Fibroblast of the conjunctiva (primary cell): ENCODE data around the gene MTRF1L.
"Not testable (repeated sequence)": the region's sequence is repeated elsewhere in the genome, so short reads cannot be mapped to it uniquely, and the experiment has no call there.

Experiments used
- DNase-seq: peaks from one replicate; pipeline ENCODE4 v3.0.0-alpha.2; 2010; ENCODE audit warnings: low read depth

Gene MTRF1L

GRCh38 chr6:153001767-153002612 is 519 bp downstream of the MTRF1L start:
- DNase-seq, result no peak

GRCh38 chr6:153000790-153001189 is 1.7 kb downstream of the MTRF1L start:
- not testable (repeated sequence) for DNase-seq

DNA sequence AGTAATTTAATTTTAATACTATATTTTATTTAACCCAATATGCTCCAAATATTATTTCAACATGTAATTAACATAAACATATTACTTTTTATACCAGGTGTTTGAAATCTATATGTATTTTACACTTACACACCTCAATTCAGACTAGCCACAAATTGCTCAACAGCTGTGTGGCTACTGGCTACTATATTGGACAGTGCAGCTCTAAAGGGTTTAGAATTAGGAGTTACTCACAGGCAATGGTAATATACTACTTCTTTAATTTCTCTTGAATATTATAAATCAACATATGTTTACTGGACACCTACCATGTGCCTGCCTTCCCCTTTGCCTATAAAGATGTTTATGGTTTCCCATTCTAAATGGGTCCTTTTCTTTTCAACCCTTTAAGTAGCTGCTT is 2.3 kb downstream of the MTRF1L start:
- no peak for DNase-seq

GRCh38 chr6:152999538-152999937 is 3.0 kb downstream of the MTRF1L start:
- not testable (repeated sequence) for DNase-seq

DNA sequence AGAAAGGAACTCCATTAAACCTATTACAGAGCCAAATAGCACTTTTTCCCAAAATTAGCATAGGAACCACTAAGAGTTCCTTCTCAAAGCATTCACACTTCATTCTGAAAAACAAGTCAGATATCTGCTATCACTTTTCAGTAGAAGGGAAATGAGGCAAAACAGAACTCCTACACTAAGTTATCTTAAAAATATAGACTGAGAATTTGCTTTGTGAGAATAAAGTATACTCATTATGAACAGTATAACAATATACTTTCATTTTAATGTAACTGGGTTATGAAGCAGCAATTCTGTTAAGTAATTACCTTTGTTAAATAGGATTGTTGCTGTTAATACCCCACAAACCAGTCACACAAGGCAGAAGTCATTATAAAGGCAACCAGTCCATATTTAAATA is 8.7 kb downstream of the MTRF1L start:
- no peak for DNase-seq

DNA sequence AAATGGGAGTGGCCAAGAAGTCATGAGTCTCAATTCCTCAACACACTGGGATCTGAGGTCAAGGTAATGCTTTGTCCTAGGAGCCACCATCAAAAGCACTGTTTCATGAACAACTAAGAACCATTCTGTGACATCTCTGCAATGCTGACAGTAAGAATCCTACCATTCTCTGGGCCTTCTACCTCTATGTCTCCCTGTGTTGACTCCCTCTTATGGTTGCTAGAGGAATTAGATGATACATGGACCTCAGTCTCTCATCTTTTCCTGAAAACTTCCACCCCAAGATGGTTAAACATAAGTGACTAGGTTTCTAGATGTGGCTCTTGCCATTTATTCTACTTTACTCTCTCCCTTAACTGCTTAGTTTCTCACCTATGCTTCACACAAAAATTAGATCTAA is 9.1 kb downstream of the MTRF1L start:
- DNase-seq, result no peak

DNA sequence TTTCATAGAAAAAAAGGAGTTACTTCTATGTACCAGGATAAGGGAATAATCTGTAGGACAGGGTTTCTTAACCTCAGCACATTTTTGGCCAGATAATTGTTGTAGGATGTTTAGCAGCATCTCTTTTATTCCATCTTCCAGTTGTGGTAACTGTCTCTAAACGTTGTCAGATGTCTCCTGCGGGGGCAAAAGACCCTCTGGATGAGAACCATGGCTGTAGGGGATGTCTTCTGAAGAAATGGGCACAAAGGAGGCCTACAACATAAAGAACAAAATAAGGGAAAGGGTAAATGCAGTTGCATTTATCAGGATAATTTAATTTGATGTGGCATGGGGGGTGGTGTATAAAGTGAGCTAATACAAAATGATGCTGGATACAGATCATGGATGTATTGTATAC is 15.5 kb downstream of the MTRF1L start:
- no peak for DNase-seq

DNA sequence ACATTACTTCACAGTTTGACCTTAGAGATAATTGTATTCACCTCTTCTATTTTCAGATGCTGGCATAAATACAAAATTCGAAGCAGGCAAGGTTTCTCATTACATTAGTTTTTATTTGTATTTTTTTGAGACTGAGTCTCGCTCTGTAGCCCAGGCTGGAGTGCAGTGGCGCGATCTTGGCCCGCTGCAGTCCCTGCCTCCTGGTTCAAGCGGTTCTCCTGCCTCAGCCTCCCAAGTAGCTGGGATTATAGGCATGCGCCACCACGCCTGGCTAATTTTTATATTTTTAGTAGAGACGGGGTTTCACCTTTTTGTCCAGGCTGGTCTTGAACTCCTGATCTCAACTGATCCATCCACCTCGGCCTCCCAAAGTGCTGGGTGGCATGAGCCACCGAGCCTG is 17.2 kb downstream of the MTRF1L start:
- DNase-seq, result not testable (repeated sequence)

- no peak for DNase-seq
Measured at GRCh38 chr6:152984513-152984872, 18.0 kb downstream of the MTRF1L start.

GRCh38 chr6:152983637-152984512 is 18.6 kb downstream of the MTRF1L start:
- DNase-seq, result peak; percentile 73

DNA sequence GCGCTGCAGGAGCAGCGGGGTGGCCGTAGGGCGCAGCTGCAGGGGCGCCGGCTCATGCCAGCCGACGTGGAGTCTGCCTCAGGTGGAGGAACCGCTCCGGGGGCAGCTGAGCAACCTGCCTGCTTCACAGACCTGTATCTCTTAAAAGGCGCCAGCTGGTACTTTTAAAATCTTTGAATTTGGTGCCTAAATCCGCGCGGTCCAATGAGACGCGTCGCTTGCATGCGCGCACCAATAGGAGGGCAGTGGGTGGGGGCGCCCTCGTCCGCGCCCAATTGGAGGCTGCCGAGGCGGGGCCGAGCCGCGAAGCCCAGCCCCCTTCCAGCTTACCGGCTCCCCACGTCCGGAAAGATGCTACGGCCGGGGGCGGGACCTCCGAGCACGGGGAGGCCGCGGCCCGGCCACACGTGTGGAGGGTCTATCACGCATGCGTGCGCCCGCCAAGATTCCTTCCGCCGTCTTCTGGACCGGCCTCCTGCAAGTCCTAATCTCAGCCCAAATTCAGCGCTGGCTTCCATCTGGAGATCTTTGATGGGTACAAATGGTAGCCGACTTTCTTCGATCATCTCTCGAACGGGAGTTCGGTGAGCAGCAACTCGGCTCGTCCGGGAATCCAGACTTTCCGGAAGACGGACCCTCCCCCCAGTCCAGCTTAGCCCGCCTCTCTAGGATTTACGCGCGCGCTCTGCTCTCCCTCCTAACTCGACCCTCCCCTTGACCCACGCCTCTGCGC is 19.4 kb downstream of the MTRF1L start, which contains the start of gene FBXO5:
TSS of gene FBXO5 (minus strand) at position 138 of the 733 bp plus-strand sequence. CDS start at position 56, 82 bp downstream.
- peak; percentile 98 for DNase-seq

DNA sequence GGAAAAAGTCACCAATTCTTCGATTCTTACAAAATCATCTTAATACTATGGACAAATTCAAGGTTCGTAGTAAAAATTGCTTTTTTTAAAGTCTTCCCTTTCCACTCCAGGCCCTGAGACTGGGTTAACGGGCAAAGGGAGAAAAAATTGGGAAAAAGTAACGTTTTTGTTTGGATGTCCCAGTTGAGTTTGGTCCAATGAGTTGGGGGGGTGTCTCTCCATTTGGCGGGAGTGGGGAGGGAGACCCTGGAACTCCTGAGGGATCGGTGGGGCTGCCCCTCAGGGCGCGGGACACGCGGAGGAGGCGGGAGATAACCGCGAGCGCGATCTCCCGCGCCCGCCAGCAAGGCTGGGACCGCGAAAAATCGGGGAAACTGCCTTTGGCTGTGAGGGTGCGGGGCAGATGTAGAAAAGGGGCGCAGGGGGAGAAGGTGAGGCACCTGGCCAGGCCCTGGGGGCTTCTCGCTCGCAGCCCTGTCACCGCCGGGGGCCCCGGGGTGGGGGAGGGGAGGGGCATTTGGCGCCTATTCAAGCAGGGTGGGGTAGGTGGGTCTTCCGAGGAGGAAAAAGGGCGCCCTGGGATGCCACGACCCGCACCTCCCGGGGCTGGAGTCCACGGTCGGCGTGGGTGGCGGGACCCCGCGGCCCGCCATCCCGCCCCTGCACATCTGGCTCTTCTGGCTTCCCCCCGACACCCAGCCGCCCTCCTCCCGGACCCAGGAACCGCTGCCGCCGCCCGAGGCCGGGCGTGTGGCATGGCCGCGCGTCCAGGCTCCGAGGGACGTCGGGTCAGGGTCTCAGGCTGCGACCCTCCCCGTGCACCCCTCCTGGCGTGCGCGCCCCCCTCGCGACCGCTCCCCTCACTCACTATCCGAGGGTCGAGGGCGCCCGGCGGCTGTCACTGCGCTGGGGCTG is 20.3 kb downstream of the MTRF1L start:
- no peak for DNase-seq

DNA sequence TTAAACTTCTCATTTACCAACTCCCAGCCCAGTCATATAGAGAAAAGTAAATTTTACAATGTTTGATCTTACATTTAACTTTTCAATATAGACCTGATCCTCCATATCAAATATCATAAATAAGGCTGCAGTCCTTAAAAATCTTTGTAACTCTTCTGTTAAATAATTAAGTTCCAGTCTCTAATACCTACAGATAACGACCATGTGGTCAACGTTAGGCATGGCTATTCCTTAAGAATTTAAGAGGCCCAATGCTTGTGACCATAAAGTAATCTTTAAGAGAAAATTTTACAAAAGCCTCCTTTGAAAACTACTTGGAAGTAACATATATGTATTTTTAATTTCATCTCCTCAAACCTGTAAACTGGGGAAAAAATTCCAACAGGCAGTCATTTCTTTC is 21.3 kb downstream of the MTRF1L start:
- DNase-seq, result no peak

DNA sequence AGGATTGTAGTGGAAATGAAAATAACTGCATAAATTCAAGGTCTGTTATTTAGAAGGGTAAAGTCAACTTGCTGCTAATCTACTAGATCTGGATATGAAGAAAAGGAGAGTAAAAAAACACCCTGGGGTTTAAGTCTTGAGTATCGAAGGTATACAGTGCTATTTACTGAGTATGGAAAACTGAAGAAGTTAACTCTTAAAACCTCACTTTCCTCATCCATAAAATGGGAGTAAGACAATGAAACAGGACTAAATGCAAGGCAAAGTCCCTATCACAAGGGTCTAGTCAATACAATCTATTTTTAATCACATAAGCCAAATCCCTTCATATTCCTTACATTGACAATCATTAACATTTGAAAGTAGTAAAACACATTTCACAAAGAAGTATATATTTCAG is 21.9 kb downstream of the MTRF1L start:
- no peak for DNase-seq

DNA sequence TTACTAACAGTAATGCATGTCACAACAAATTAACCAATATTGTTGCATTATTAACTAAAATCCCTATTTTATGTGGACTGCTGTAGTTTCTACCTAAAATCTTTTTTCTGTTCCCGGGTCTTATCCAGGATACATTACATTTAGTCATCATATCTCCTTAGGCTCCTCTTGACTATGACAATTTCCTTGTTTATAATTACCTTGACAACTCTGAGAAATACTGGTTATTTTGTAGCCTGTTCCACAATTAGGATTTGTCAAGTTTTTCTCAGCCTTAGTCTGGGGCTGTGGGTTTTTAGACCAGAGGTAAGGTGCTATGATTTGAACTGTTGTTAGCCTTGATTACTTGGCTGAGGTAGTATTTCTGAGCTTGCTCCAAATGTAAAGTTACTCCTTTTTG is 23.4 kb downstream of the MTRF1L start:
- no peak for DNase-seq

DNA sequence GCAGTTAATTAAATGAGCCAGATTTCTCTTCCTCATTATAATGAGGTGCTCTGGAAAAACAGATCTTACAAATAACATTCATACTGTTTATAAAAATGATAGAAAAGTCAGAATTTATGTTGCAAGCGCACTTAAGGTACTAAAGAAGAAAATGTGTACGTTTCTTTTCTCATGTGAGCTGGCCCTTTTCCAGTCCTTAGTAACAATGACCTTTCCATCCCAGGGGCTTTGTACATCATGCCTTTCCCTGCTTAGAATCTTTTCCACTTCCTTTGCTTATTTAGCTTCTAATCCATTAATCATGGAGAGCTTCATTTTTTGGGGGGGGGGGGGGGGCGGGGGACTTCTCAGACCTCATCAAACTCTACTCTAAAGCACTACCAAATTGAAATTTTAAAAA is 24.5 kb downstream of the MTRF1L start:
- no peak for DNase-seq

GRCh38 chr6:152977556-152977955 is 25.0 kb downstream of the MTRF1L start:
- no peak for DNase-seq

DNA sequence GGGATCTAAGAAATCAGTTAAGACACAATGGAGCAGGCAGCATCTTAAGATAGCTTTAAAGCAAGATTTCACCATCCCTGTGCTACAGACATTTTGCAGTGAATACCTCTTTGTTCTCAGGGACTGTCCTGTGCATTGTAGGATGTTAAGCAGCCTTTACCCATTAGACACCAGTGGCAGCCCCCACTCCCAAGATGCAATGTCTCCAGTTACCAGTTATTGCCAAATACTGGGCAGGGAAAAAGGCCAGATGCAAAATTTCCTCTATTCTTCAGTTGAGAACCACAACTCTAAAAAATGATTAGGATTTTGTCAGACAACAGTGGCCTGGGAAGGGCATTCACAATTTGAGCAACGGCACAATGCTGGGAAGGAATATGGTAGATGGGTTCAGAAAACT is 25.8 kb downstream of the MTRF1L start:
- no peak for DNase-seq

DNA sequence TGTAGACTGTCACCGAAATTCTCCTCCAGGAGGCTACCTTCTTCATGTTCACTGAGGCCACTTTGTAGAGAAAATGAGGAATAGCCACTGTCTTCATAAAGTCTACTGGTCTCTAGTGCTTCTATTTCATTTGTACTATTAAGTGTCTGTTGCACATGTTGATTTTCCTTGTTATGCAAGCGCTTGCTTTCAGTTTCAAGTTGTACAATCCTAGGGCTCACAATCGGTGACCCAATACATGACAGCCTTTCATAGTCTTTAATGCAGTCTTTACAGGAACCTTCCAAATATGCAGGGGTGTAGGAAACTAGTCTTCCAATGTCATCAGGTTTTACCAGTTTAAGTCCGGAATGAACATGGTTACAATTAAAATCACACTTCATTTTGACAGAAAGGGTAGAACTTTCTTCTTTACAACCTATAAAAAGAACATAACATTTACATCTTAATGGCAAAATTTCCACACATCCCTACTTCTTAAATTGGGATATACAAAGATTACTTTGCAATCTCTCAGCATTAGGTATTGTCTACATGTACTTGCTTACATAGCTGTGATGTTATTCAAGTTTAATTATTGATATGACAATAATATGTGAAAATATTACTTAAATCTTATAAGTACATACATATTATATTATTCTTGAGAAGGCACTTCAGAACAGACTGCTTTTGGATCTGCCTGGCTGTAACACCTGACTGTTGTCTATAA is 27.1 kb downstream of the MTRF1L start:
- no peak for DNase-seq

DNA sequence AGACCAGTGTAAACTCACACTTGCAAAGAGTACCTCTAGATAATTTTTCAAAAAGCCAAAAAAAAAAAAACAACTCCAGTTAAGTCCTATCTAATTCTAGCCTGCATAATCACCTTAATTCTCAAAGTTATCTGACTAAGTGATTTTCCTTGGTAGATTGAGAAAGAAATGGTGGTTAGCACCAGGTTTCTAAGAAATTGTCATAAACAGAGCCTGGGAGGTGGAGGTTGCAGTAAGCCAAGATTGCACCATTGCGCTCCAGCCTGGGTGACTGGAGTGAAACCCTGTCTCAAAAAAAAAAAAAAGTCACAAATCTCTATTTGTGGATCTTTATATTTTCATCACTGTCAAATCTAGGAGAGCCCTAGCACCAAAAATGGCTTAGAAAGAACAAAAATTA is 28.6 kb downstream of the MTRF1L start:
- no peak for DNase-seq
